ENCODE measurements around the gene PLEKHH3.
A peak's percentile ranks its signal among the peaks of the same experiment; 100 is the strongest.

Gene PLEKHH3

GRCh38 chr17:42686520-42687128, 9.8 kb upstream of the PLEKHH3 start:
- DNase-seq (ENCODE audit: low read depth, low spot score) = peak; percentile 63

- no peak for DNase-seq (ENCODE audit: low read depth, low spot score)
Measured at GRCh38 chr17:42685831-42686230, 9.0 kb upstream of the PLEKHH3 start.

- DNase-seq (ENCODE audit: low read depth, low spot score) = no peak
Measured at GRCh38 chr17:42684929-42685556, 8.2 kb upstream of the PLEKHH3 start.

GRCh38 chr17:42683407-42684034, 6.7 kb upstream of the PLEKHH3 start:
- no peak for DNase-seq (ENCODE audit: low read depth, low spot score)

GRCh38 chr17:42682722-42683403, 6.1 kb upstream of the PLEKHH3 start:
- DNase-seq (ENCODE audit: low read depth, low spot score) = peak; percentile 74

GRCh38 chr17:42681976-42682721, 5.4 kb upstream of the PLEKHH3 start, which contains the start of gene CNTNAP1:
Gene CNTNAP1 (plus strand): TSS chr17:42682531. CDS start chr17:42682830, 299 bp downstream.
- DNase-seq (ENCODE audit: low read depth, low spot score) = peak; percentile 70

GRCh38 chr17:42680331-42680808, 3.6 kb upstream of the PLEKHH3 start:
- peak; percentile 34 for DNase-seq (ENCODE audit: low read depth, low spot score)

- peak; percentile 94 for DNase-seq (ENCODE audit: low read depth, low spot score)
Measured at GRCh38 chr17:42679492-42680330, 2.9 kb upstream of the PLEKHH3 start.

GRCh38 chr17:42678951-42679491, 2.2 kb upstream of the PLEKHH3 start:
- peak; percentile 49 for DNase-seq (ENCODE audit: low read depth, low spot score)

GRCh38 chr17:42677921-42678781, 1.4 kb upstream of the PLEKHH3 start:
- peak; percentile 96 for DNase-seq (ENCODE audit: low read depth, low spot score)

- peak; percentile 99 for DNase-seq (ENCODE audit: low read depth, low spot score)
Measured at GRCh38 chr17:42677012-42677857, 441 bp upstream of the PLEKHH3 start.

- DNase-seq (ENCODE audit: low read depth, low spot score) = peak; percentile 79
Measured at GRCh38 chr17:42675965-42676423, 800 bp downstream of the PLEKHH3 start.

GRCh38 chr17:42675348-42675964, 1.3 kb downstream of the PLEKHH3 start:
- no peak for DNase-seq (ENCODE audit: low read depth, low spot score)

GRCh38 chr17:42674755-42675347, 1.9 kb downstream of the PLEKHH3 start:
- DNase-seq (ENCODE audit: low read depth, low spot score) = peak; percentile 58

GRCh38 chr17:42673885-42674754, 2.7 kb downstream of the PLEKHH3 start:
- DNase-seq (ENCODE audit: low read depth, low spot score) = peak; percentile 47

- DNase-seq (ENCODE audit: low read depth, low spot score) = no peak
Measured at GRCh38 chr17:42673266-42673884, 3.4 kb downstream of the PLEKHH3 start.
